ENCODE data around the gene RIGI.

DNA sequence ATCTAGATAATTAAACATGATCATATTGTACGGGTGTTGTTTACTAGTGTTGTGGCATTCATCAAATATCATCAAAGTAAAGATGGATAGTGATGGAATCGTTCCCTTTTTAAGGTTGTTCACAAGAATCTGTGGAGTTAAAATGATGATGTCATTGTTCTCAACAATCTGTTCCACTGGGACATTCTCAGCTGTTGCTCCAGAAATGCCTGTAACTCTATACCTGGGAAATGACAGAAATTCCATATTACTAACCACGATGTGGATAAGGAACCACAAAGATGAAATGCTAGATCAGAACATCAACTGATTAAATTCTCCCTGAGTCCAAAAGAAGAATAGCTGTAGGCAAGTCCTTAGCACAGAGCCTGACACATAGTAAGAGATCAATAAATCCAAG lies 38.0 kb downstream of the RIGI start:
- TF ChIP-seq, protein P1, sequence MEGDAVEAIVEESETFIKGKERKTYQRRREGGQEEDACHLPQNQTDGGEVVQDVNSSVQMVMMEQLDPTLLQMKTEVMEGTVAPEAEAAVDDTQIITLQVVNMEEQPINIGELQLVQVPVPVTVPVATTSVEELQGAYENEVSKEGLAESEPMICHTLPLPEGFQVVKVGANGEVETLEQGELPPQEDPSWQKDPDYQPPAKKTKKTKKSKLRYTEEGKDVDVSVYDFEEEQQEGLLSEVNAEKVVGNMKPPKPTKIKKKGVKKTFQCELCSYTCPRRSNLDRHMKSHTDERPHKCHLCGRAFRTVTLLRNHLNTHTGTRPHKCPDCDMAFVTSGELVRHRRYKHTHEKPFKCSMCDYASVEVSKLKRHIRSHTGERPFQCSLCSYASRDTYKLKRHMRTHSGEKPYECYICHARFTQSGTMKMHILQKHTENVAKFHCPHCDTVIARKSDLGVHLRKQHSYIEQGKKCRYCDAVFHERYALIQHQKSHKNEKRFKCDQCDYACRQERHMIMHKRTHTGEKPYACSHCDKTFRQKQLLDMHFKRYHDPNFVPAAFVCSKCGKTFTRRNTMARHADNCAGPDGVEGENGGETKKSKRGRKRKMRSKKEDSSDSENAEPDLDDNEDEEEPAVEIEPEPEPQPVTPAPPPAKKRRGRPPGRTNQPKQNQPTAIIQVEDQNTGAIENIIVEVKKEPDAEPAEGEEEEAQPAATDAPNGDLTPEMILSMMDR (IDR thresholded peaks at IDR 0.05), result no peak
- TF ChIP-seq POLR2A (IDR thresholded peaks at IDR 0.05), result no peak

Data from esophagus squamous epithelium (tissue), 4 donors.